Right atrium auricular region (tissue), 2 donors: ENCODE data around the gene SNPH. TPM values are rescaled to one million over a fixed set of nuclear protein-coding genes. Genes with fewer than 3 reads are reported as not detected.

ENCODE experiments used
- DNase-seq: peaks from one replicate; pipeline ENCODE4 v3.0.0-alpha.2; 2019; ENCODE audit warnings: low spot score
- H3K27ac ChIP-seq, 2 donors: fragments of 200-600 bp; sonication (generic); 1 replicate in 1 of 2; 2 replicates in 1 of 2; pipeline ENCODE4 v1.5.1; 2016 to 2019
- H3K27me3 ChIP-seq, 2 donors: fragments of 200-600 bp; sonication (generic); one replicate each; pipeline versions ENCODE4 v1.5.1 to v1.6.0; 2017 to 2019
- H3K36me3 ChIP-seq: fragments of 200-600 bp; sonication (generic); one replicate; pipeline ENCODE4 v1.5.1; 2016
- H3K4me1 ChIP-seq, 2 donors: fragments of 200-600 bp; sonication (generic); one replicate each; pipeline versions ENCODE4 v1.5.1 to v1.6.0; 2017 to 2019
- H3K4me3 ChIP-seq, 2 donors: fragments of 200-600 bp; sonication (generic); 1 replicate in 1 of 2; 2 replicates in 1 of 2; pipeline ENCODE4 v1.5.1; 2017 to 2019; ENCODE audit warnings: mild to moderate bottlenecking in 1 of 2, moderate library complexity in 1 of 2
- H3K9me3 ChIP-seq, 2 donors: fragments of 200-600 bp; sonication (generic); one replicate each; pipeline ENCODE4 v1.5.1; 2019
- total RNA-seq, 2 donors: library from RNA; depleted of rRNA; stranded (reverse); fragments of >200 nt; gene quantifications; one replicate each; pipeline ENCODE4 v1.1.0, GENCODE V29; 2016
- TF ChIP-seq, protein P1 (sequence below), 2 donors: fragments of 200-600 bp; sonication (generic); IDR thresholded peaks; one replicate each; pipeline ENCODE4 v1.5.1; 2019; ENCODE audit warnings: antibody characterized with exemption in 2 of 2

The SNPH gene
- total RNA-seq, 2 donors from 2014 or later: 5.0 to 10.1 TPM

DNA sequence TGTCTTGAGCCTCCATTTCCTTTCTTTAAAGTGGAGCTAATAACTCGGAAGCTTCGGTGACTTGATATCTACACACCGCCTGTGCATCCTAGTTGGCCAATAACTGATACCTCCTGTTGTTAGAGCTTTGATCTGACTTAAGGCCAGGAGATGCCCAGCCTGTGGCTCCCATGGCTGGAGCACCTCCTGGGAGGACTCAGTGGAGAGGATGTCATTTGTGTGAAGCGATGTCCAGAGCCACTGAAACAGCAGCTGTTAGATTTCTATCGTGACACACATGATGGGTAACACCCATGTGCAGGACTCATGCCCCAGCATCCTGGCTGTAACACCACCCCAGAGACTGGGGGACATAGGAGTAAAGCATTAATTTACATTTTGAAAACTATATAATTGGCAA, 32.1 kb downstream of the SNPH start:
- Histone ChIP-seq H3K4me3 (no peak overlapping the region), H3K9me3 (no peaks in the 10 kb centered on the region), H3K36me3 (no peaks in the 10 kb centered on the region), H3K27ac (no peak overlapping the region), H3K27me3 (no peaks in the 10 kb centered on the region), H3K4me1 (no peaks in the 10 kb centered on the region)
- TF ChIP-seq, protein P1, sequence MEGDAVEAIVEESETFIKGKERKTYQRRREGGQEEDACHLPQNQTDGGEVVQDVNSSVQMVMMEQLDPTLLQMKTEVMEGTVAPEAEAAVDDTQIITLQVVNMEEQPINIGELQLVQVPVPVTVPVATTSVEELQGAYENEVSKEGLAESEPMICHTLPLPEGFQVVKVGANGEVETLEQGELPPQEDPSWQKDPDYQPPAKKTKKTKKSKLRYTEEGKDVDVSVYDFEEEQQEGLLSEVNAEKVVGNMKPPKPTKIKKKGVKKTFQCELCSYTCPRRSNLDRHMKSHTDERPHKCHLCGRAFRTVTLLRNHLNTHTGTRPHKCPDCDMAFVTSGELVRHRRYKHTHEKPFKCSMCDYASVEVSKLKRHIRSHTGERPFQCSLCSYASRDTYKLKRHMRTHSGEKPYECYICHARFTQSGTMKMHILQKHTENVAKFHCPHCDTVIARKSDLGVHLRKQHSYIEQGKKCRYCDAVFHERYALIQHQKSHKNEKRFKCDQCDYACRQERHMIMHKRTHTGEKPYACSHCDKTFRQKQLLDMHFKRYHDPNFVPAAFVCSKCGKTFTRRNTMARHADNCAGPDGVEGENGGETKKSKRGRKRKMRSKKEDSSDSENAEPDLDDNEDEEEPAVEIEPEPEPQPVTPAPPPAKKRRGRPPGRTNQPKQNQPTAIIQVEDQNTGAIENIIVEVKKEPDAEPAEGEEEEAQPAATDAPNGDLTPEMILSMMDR (IDR thresholded peaks at IDR 0.05): no peak
- DNase-seq: no peak

DNA sequence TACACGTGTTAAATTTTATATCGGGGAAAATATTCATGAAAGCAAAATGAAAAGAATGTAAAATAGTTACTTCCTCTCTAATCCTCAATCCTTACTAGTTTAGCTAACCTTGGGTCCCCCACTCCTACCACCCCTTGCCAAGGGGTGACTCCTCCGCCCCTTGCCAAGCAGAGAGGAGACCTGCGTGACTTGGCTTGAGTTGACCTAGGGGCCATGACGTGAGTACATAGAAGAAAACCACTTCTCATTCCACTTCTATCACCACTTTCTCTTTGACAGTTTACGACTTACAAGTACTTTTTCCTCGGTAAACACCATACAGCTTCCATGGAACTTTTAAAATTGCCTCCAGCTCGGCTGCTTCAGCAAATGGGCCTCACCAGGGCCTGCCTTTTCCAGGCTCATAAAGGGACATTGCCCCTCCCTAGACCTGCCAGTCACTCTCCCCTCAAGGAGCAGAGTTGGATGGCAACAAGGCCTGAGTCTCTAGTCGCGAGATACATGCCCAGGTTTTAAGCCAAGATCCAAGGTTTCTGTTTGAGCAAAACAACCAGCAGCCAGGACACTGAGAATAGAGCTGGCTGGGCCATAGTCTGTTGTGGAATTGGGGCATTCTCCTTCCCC, 32.9 kb downstream of the SNPH start:
- Histone ChIP-seq H3K4me1 (no peaks in the 10 kb centered on the region), H3K27me3 (no peaks in the 10 kb centered on the region), H3K9me3 (no peaks in the 10 kb centered on the region), H3K4me3 (no peak overlapping the region), H3K36me3 (no peaks in the 10 kb centered on the region), H3K27ac (no peak overlapping the region)
- no peak for DNase-seq
- TF ChIP-seq, protein P1 (IDR thresholded peaks at IDR 0.05): no peak

DNA sequence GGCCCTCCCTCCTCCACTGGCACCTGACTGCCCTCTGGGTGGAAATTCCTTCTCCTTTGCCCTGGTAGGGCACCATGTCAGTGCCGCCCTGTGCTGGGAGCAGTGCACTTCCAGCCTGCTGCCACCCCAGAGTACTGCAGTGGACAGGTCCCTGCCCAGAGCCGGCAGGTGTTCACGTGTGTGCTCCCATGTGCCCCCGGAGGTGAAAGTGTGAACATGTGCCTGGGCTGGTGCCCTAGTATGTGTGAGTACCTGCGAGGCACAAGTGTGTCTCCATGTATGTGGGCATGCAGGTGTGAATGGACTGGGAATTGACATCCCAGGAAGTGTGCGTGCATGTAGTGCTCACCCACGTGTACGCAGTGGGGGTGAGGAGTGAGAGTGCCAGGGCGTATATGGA, 33.4 kb downstream of the SNPH start:
- TF ChIP-seq, protein P1 (IDR thresholded peaks at IDR 0.05): no peak
- no peaks in the 10 kb centered on the region for H3K4me1 ChIP-seq
- H3K27me3 ChIP-seq: no peaks in the 10 kb centered on the region
- no peak for DNase-seq
- H3K9me3 ChIP-seq: no peaks in the 10 kb centered on the region
- no peaks in the 10 kb centered on the region for H3K36me3 ChIP-seq
- no peak overlapping the region for H3K4me3 ChIP-seq
- no peak overlapping the region for H3K27ac ChIP-seq

DNA sequence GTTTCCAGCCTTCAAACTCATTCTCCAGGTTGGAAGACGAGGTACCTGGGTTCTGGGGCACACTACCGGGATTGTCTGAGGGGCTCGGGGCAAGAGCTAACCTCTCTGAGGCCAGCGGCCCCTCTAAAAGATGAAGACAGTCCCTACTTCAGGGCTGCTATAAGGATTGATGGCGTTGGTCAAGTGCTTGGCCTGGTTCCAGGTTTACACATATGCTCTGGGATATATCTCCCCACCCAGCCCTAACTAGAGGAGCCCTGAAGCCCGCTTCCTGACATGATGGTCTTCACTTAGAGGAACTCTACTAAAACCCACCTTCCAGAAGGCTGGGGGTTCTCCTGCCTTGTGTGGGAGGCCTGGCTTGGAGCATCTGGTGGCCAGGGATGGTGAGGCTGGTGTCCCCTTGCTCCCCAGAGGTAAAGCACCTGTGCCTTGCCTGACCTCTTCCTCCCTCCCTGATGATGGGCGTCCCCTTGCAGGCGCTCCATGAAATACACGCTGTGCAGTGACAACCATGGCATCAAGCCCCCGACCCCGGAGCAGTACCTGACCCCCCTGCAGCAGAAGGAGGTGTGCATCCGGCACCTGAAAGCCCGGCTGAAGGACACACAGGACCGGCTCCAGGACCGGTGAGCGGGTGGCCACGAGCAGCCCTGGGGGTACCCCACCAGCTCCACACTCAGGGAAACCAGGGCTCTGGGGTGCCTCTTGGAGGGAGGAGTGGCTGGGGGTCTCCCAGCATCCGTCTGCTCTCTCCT, 34.2 kb downstream of the SNPH start:
- no peaks in the 10 kb centered on the region for H3K27me3 ChIP-seq
- no peaks in the 10 kb centered on the region for H3K4me1 ChIP-seq
- TF ChIP-seq, protein P1 (IDR thresholded peaks at IDR 0.05): no peak
- no peak for DNase-seq
- H3K4me3 ChIP-seq: no peak overlapping the region
- H3K27ac ChIP-seq: no peak overlapping the region
- peaks cover 2% of the 10 kb centered on the region for H3K36me3 ChIP-seq
- H3K9me3 ChIP-seq: no peaks in the 10 kb centered on the region

DNA sequence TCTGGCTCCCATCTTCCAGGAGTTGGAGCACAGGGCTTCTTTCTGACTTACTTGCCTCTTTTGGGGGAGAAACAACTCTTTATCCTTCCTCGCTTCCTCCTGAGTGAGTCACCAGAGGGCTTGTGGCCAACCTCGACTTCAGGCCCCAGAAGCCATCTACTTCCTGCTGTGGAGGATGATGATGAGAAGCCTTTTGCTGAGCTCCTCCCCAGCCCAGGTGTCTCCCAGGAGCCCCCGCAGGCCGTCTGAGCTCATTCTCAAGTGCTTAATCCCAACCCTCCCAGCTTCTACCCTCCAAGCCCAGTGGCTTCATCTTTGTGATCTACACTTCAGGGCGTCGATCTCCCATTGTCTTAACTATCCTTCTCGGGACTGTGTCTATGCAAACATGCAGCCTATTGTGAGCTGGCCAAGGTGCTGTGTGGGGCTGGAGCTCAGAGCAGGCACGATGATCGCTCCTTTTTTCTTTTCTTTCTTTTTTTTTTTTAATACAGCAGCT, 35.0 kb downstream of the SNPH start:
- TF ChIP-seq, protein P1 (IDR thresholded peaks at IDR 0.05): no peak
- no peaks in the 10 kb centered on the region for H3K4me1 ChIP-seq
- no peak overlapping the region for H3K4me3 ChIP-seq
- H3K27ac ChIP-seq: no peak overlapping the region
- DNase-seq: no peak
- no peaks in the 10 kb centered on the region for H3K9me3 ChIP-seq
- H3K27me3 ChIP-seq: no peaks in the 10 kb centered on the region
- peaks cover 6% of the 10 kb centered on the region for H3K36me3 ChIP-seq
